ENCODE data around the gene RGS4.

DNA sequence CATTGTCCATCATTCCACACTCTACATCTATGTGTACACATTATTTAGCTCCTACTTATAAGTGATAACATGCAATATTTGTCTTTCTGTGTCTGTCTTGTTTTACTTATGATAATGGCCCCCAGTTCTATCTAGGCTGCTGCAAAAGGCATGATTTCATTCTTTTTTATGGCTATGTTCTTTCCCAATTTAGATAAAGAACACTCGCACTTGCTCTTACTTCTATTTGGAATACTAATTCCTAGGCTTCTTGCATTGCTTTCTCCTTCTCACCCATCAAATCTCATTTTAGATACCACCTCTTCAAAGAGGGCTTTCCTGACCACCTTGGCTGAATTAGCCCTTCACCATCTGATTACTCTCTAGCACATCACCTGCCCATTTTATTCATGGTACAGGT, 3.0 kb upstream of the RGS4 start:
- TF ChIP-seq, protein P1, sequence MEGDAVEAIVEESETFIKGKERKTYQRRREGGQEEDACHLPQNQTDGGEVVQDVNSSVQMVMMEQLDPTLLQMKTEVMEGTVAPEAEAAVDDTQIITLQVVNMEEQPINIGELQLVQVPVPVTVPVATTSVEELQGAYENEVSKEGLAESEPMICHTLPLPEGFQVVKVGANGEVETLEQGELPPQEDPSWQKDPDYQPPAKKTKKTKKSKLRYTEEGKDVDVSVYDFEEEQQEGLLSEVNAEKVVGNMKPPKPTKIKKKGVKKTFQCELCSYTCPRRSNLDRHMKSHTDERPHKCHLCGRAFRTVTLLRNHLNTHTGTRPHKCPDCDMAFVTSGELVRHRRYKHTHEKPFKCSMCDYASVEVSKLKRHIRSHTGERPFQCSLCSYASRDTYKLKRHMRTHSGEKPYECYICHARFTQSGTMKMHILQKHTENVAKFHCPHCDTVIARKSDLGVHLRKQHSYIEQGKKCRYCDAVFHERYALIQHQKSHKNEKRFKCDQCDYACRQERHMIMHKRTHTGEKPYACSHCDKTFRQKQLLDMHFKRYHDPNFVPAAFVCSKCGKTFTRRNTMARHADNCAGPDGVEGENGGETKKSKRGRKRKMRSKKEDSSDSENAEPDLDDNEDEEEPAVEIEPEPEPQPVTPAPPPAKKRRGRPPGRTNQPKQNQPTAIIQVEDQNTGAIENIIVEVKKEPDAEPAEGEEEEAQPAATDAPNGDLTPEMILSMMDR (IDR thresholded peaks at IDR 0.05) = no peak
- TF ChIP-seq POLR2A (IDR thresholded peaks at IDR 0.05) (no peak), POLR2AphosphoS5 (IDR thresholded peaks at IDR 0.05; ENCODE audit: insufficient read depth in 1 of 2, low read depth in 1 of 2) (no peak)
